GM12878 (cell line): ENCODE results near the gene UBE2C. TPM values are rescaled to one million over a fixed set of nuclear protein-coding genes. Genes with fewer than 3 reads are reported as not detected.
A peak's percentile ranks its signal among the peaks of the same experiment; 100 is the strongest.

Experiments
- BACH1 ChIP-seq: fragments of 450-650 bp; IDR thresholded peaks from 2 replicates; pipeline ENCODE4 v1.6.1; 2017; ENCODE audit warnings: mild to moderate bottlenecking, borderline replicate concordance
- DPF2 ChIP-seq: fragments of 450-650 bp; IDR thresholded peaks from 2 replicates; pipeline ENCODE4 v1.6.1; 2017; ENCODE audit warnings: mild to moderate bottlenecking
- IKZF2 ChIP-seq, 2 experiments: fragments of 450-650 bp; IDR thresholded peaks; 2 replicates each; pipeline ENCODE4 v1.6.1; 2017; ENCODE audit warnings: mild to moderate bottlenecking in 2 of 2, moderate library complexity in 2 of 2
- KLF5 ChIP-seq: fragments of 450-650 bp; IDR thresholded peaks from 2 replicates; pipeline ENCODE4 v1.6.1; 2014; ENCODE audit warnings: mild to moderate bottlenecking; ENCODE audit not compliant: partially characterized antibody
- MTA2 ChIP-seq: fragments of 450-650 bp; IDR thresholded peaks from 2 replicates; pipeline ENCODE4 v1.6.1; 2016; ENCODE audit warnings: low read depth, mild to moderate bottlenecking, moderate library complexity
- RELA ChIP-seq: fragments of 450-650 bp; IDR thresholded peaks from 2 replicates; pipeline ENCODE4 v1.8.0; 2014; ENCODE audit warnings: borderline replicate concordance; ENCODE audit not compliant: partially characterized antibody
- SPI1 ChIP-seq: IDR thresholded peaks from 2 replicates; pipeline ENCODE4 v1.6.1; 2011; ENCODE audit warnings: low read depth, mild to moderate bottlenecking, low read length, moderate library complexity, borderline replicate concordance; ENCODE audit not compliant: insufficient read depth
- SREBF1 ChIP-seq: IDR thresholded peaks from 2 replicates; pipeline ENCODE4 v1.6.1; 2012; ENCODE audit warnings: mild to moderate bottlenecking, low read length
- YY1 ChIP-seq: IDR thresholded peaks from 2 replicates; pipeline ENCODE4 v1.6.1; 2011; ENCODE audit warnings: low read depth, mild to moderate bottlenecking, low read length
- ZBED1 ChIP-seq: IDR thresholded peaks from 2 replicates; pipeline ENCODE4 v1.6.1; 2016; ENCODE audit warnings: borderline replicate concordance
- polyA plus RNA-seq, 11 experiments: library from polyadenylated mRNA; depleted of rRNA in 4 of 11; unstranded in 6 of 11; stranded (reverse) in 5 of 11; fragments of >200 nt; fragmentation: Nextera tagmentation in 4 of 11; fragmentation: Illumina TruSeq in 1 of 11; extraction: Ambion mirVana in 4 of 11; extraction: Trizol in 1 of 11; gene quantifications; 1 replicate in 1 of 11; 2 replicates in 10 of 11; pipeline versions ENCODE4 v1.2.1 to v1.2.3, GENCODE V29; 2011 to 2016; ENCODE audit warnings: inconsistent platforms in 2 of 11, missing spikeins in 2 of 11, low read depth in 1 of 11
- total RNA-seq, 4 experiments: library from RNA; depleted of rRNA in 3 of 4; stranded (reverse); fragments of >200 nt in 3 of 4; fragmentation: Illumina TruSeq in 1 of 4; extraction: Trizol in 1 of 4; gene quantifications; 2 replicates each; pipeline versions ENCODE4 v1.2.1 to v1.2.3, GENCODE V29; 2013 to 2021
- TF ChIP-seq, protein P1 (sequence below): fragments of 450-650 bp; IDR thresholded peaks from 2 replicates; pipeline ENCODE4 v1.6.1; 2017; ENCODE audit warnings: mild to moderate bottlenecking
- TF ChIP-seq, protein P2 (sequence below): fragments of 450-650 bp; formaldehyde crosslinking; IDR thresholded peaks from 2 replicates; pipeline ENCODE4 v1.5.0; 2022; ENCODE audit warnings: mild to moderate bottlenecking, missing genetic modification characterization
- TF ChIP-seq, protein P3 (sequence below): fragments of 450-650 bp; IDR thresholded peaks from 2 replicates; pipeline ENCODE4 v1.6.1; 2014; ENCODE audit warnings: mild to moderate bottlenecking
- TF ChIP-seq, protein P4 (sequence below): fragments of 450-650 bp; IDR thresholded peaks from 2 replicates; pipeline ENCODE4 v1.6.1; 2017; ENCODE audit warnings: mild to moderate bottlenecking, moderate library complexity
- TF ChIP-seq, protein P5 (sequence below): IDR thresholded peaks from 2 replicates; pipeline ENCODE4 v1.6.1; 2011; ENCODE audit warnings: mild to moderate bottlenecking, low read depth, low read length, moderate library complexity; ENCODE audit not compliant: insufficient replicate concordance
- TF ChIP-seq, protein P6 (sequence below): IDR thresholded peaks from 2 replicates; pipeline ENCODE4 v1.6.1; 2012; ENCODE audit warnings: low read depth, low read length, improper control_type of control experiment

Gene UBE2C
- total and polyA plus RNA-seq, 10 of the 15 experiments (the other 5 are each of a cell fraction or from before 2014, with no cell fraction given): 86.2 to 412 (median 176) TPM

DNA sequence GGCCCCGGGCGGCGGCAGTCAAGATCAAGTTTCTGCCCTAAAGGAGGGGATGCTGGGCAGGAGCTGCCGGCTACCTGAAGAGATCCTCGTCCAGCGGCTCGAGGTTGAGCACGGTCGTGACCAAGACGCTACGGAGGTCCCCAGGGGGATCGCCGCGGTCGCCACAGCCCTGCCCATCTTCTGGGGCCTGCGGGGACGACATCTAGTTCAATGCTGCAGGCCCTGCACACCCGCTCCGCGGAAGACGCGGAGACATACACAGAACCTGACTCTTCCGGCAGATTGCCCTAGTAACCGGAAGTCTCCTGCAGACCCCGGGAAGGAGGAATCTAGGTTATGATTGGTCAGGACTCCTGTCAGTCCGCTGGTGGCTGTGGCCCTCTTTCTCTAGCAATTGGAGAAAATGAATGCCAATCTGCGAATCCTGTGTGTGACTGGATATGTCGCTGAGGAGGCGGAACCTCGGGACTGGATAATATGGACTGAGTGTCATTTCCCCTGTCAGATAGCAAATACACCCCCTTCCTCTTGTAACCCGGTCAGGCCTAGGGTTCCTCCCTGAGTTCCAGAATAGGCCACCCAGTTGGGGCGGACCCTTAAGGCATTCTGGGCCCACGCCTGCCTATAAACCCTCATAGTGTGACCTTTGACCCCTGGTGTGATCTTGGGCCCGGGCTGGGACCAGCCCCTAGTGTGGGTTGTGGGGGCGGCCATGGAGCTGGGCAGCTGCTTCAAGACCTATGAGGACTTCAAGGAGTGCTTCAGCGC lies 44.9 kb downstream of the UBE2C start, which contains the start of the genes ACOT8 and ZSWIM3 (continued):
- peak; percentile 56; the same call in 1 of the 2 replicates for TF ChIP-seq SPI1
- TF ChIP-seq, protein P1, sequence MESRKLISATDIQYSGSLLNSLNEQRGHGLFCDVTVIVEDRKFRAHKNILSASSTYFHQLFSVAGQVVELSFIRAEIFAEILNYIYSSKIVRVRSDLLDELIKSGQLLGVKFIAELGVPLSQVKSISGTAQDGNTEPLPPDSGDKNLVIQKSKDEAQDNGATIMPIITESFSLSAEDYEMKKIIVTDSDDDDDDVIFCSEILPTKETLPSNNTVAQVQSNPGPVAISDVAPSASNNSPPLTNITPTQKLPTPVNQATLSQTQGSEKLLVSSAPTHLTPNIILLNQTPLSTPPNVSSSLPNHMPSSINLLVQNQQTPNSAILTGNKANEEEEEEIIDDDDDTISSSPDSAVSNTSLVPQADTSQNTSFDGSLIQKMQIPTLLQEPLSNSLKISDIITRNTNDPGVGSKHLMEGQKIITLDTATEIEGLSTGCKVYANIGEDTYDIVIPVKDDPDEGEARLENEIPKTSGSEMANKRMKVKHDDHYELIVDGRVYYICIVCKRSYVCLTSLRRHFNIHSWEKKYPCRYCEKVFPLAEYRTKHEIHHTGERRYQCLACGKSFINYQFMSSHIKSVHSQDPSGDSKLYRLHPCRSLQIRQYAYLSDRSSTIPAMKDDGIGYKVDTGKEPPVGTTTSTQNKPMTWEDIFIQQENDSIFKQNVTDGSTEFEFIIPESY: peak; percentile 38; the same call in 1 of the 2 replicates
- TF ChIP-seq ZBED1: 0 out of 2 replicates have a peak, but pooled peaks have one; percentile 65
- TF ChIP-seq, protein P2, sequence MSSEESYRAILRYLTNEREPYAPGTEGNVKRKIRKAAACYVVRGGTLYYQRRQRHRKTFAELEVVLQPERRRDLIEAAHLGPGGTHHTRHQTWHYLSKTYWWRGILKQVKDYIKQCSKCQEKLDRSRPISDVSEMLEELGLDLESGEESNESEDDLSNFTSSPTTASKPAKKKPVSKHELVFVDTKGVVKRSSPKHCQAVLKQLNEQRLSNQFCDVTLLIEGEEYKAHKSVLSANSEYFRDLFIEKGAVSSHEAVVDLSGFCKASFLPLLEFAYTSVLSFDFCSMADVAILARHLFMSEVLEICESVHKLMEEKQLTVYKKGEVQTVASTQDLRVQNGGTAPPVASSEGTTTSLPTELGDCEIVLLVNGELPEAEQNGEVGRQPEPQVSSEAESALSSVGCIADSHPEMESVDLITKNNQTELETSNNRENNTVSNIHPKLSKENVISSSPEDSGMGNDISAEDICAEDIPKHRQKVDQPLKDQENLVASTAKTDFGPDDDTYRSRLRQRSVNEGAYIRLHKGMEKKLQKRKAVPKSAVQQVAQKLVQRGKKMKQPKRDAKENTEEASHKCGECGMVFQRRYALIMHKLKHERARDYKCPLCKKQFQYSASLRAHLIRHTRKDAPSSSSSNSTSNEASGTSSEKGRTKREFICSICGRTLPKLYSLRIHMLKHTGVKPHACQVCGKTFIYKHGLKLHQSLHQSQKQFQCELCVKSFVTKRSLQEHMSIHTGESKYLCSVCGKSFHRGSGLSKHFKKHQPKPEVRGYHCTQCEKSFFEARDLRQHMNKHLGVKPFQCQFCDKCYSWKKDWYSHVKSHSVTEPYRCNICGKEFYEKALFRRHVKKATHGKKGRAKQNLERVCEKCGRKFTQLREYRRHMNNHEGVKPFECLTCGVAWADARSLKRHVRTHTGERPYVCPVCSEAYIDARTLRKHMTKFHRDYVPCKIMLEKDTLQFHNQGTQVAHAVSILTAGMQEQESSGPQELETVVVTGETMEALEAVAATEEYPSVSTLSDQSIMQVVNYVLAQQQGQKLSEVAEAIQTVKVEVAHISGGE (CRISPR knock-in tag): no peak
- TF ChIP-seq DPF2: peak; percentile 100
- TF ChIP-seq RELA: peak; percentile 26
- TF ChIP-seq YY1: no peak; the same call in 1 of the 2 replicates
- TF ChIP-seq, protein P3, sequence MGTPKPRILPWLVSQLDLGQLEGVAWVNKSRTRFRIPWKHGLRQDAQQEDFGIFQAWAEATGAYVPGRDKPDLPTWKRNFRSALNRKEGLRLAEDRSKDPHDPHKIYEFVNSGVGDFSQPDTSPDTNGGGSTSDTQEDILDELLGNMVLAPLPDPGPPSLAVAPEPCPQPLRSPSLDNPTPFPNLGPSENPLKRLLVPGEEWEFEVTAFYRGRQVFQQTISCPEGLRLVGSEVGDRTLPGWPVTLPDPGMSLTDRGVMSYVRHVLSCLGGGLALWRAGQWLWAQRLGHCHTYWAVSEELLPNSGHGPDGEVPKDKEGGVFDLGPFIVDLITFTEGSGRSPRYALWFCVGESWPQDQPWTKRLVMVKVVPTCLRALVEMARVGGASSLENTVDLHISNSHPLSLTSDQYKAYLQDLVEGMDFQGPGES: peak; percentile 99
- peak; percentile 97 for TF ChIP-seq KLF5
- TF ChIP-seq MTA2: peak; percentile 85
- TF ChIP-seq BACH1: peak; percentile 24; the same call in 1 of the 2 replicates
- peak in 1 of 2 experiments; percentile 70; a peak in 2 of 4 replicates for TF ChIP-seq IKZF2 (IDR thresholded peaks at IDR 0.05)
- TF ChIP-seq, protein P4, sequence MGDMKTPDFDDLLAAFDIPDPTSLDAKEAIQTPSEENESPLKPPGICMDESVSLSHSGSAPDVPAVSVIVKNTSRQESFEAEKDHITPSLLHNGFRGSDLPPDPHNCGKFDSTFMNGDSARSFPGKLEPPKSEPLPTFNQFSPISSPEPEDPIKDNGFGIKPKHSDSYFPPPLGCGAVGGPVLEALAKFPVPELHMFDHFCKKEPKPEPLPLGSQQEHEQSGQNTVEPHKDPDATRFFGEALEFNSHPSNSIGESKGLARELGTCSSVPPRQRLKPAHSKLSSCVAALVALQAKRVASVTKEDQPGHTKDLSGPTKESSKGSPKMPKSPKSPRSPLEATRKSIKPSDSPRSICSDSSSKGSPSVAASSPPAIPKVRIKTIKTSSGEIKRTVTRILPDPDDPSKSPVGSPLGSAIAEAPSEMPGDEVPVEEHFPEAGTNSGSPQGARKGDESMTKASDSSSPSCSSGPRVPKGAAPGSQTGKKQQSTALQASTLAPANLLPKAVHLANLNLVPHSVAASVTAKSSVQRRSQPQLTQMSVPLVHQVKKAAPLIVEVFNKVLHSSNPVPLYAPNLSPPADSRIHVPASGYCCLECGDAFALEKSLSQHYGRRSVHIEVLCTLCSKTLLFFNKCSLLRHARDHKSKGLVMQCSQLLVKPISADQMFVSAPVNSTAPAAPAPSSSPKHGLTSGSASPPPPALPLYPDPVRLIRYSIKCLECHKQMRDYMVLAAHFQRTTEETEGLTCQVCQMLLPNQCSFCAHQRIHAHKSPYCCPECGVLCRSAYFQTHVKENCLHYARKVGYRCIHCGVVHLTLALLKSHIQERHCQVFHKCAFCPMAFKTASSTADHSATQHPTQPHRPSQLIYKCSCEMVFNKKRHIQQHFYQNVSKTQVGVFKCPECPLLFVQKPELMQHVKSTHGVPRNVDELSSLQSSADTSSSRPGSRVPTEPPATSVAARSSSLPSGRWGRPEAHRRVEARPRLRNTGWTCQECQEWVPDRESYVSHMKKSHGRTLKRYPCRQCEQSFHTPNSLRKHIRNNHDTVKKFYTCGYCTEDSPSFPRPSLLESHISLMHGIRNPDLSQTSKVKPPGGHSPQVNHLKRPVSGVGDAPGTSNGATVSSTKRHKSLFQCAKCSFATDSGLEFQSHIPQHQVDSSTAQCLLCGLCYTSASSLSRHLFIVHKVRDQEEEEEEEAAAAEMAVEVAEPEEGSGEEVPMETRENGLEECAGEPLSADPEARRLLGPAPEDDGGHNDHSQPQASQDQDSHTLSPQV: no peak
- TF ChIP-seq, protein P5, sequence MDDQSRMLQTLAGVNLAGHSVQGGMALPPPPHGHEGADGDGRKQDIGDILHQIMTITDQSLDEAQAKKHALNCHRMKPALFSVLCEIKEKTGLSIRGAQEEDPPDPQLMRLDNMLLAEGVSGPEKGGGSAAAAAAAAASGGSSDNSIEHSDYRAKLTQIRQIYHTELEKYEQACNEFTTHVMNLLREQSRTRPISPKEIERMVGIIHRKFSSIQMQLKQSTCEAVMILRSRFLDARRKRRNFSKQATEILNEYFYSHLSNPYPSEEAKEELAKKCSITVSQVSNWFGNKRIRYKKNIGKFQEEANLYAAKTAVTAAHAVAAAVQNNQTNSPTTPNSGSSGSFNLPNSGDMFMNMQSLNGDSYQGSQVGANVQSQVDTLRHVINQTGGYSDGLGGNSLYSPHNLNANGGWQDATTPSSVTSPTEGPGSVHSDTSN: peak; percentile 100
- TF ChIP-seq, protein P6, sequence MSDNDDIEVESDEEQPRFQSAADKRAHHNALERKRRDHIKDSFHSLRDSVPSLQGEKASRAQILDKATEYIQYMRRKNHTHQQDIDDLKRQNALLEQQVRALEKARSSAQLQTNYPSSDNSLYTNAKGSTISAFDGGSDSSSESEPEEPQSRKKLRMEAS: 0 out of 2 replicates have a peak, but pooled peaks have one; percentile 15
- peak; percentile 44; the same call in 1 of the 2 replicates for TF ChIP-seq SREBF1
